PC-9 (cell line): ENCODE results near the gene E2F7. TPM values are rescaled to one million over a fixed set of nuclear protein-coding genes. Genes with fewer than 3 reads are reported as not detected.

Experiments used
- BruUV-seq: library from RNA; stranded (reverse); fragments of 400-500 nt; replicated peaks from 2 replicates; lab custom pipeline; 2021; lab: Mats Ljungman, UMichigan
- CTCF ChIA-PET: fragments of 300-600 bp; sonication (Branson Sonifier 250); formaldehyde crosslinking; loops from one replicate; lab custom pipeline; 2022; ENCODE audit warnings: antibody characterized with exemption; lab: Charles Lee
- POLR2A ChIA-PET: fragments of 300-600 bp; sonication (Branson Sonifier 250); formaldehyde crosslinking; loops from one replicate; lab custom pipeline; 2022; ENCODE audit warnings: antibody characterized with exemption; ENCODE audit not compliant: unreplicated experiment; lab: Charles Lee
- DNase-seq, 2 experiments: peaks; one replicate each; pipeline versions ENCODE4 v3.0.0 to v3.0.0-alpha.2; 2015 to 2022; ENCODE audit warnings: mixed read lengths in 1 of 2
- H2AFZ ChIP-seq: fragments of 200-600 bp; sonication (generic); 2 replicates; pipeline ENCODE4 v1.8.1; 2017; ENCODE audit warnings: antibody characterized with exemption
- H3F3A ChIP-seq: fragments of 200-600 bp; sonication (generic); 2 replicates; pipeline ENCODE4 v1.8.1; 2017; ENCODE audit warnings: antibody characterized with exemption, mild to moderate bottlenecking, low read depth; ENCODE audit not compliant: insufficient read depth
- H3K27ac ChIP-seq: fragments of 200-600 bp; sonication (generic); 2 replicates; pipeline ENCODE4 v1.6.1; 2016; ENCODE audit warnings: mixed run types
- H3K27me3 ChIP-seq: fragments of 200-600 bp; sonication (generic); 2 replicates; pipeline ENCODE4 v1.6.1; 2016; ENCODE audit warnings: low read depth, mixed run types; ENCODE audit not compliant: insufficient read depth
- H3K36me3 ChIP-seq: fragments of 200-600 bp; sonication (generic); 2 replicates; pipeline ENCODE4 v1.6.1; 2016; ENCODE audit warnings: low read depth, mixed run types
- H3K4me1 ChIP-seq: fragments of 200-600 bp; sonication (generic); replicated peaks from 2 replicates; pipeline ENCODE4 v1.6.1; 2016; ENCODE audit warnings: mixed run types; ENCODE audit not compliant: insufficient read depth
- H3K4me2 ChIP-seq: fragments of 200-600 bp; sonication (generic); 2 replicates; pipeline ENCODE4 v1.6.1; 2017; ENCODE audit warnings: mixed run types
- H3K4me3 ChIP-seq: fragments of 200-600 bp; sonication (generic); 2 replicates; pipeline ENCODE4 v1.6.1; 2016; ENCODE audit warnings: mixed run types
- H3K79me2 ChIP-seq: fragments of 200-600 bp; sonication (generic); 2 replicates; pipeline ENCODE4 v1.6.1; 2017; ENCODE audit warnings: low read depth, mixed run types
- H3K9me2 ChIP-seq: fragments of 200-600 bp; sonication (generic); 2 replicates; pipeline ENCODE4 v1.8.1; 2017; ENCODE audit warnings: mild to moderate bottlenecking; ENCODE audit not compliant: insufficient read depth
- H3K9me3 ChIP-seq: fragments of 200-600 bp; sonication (generic); 2 replicates; pipeline ENCODE4 v1.8.1; 2016; ENCODE audit warnings: low read depth; ENCODE audit not compliant: insufficient read depth
- H4K20me1 ChIP-seq: fragments of 200-600 bp; sonication (generic); 2 replicates; pipeline ENCODE4 v1.8.1; 2017; ENCODE audit not compliant: insufficient read depth
- CTCF ChIP-seq: fragments of 200-600 bp; sonication (generic); conservative IDR thresholded peaks from 2 replicates; pipeline ENCODE4 v1.6.1; 2017; ENCODE audit warnings: mixed run types, antibody characterized with exemption, mild to moderate bottlenecking, moderate library complexity
- EZH2 ChIP-seq: fragments of 200-600 bp; sonication (generic); IDR thresholded peaks from 2 replicates; pipeline ENCODE4 v1.8.0; 2017; ENCODE audit warnings: antibody characterized with exemption, low read depth
- intact Hi-C: fragments of 100-400 bp; cut with micrococcal nuclease; formaldehyde crosslinking; loops from one replicate; pipeline ENCODE4 v1.10.0; 2022; ENCODE audit not compliant: unreplicated experiment
- total RNA-seq: library from RNA; stranded (reverse); gene quantifications from 2 replicates; pipeline ENCODE4 v1.2.3, GENCODE V29; 2021

The E2F7 gene
- total RNA-seq, 1 experiment from 2014 or later: 14.6 TPM

GRCh38 chr12:76997011-76997780, 68.2 kb downstream of the E2F7 start:
- BruUV-seq: no TSS peak
- Histone ChIP-seq H3K4me2 (no peak overlapping the region), H2AFZ (no peak overlapping the region), H3K4me1 (no peaks in the 10 kb centered on the region), H3K79me2 (no peaks in the 10 kb centered on the region), H3F3A (no peaks in the 10 kb centered on the region), H3K9me3 (no peaks in the 10 kb centered on the region), H3K9me2 (no peaks in the 10 kb centered on the region), H3K27ac (no peak overlapping the region), H4K20me1 (no peaks in the 10 kb centered on the region), H3K36me3 (no peaks in the 10 kb centered on the region), H3K27me3 (no peaks in the 10 kb centered on the region), H3K4me3 (no peak overlapping the region)
- CTCF ChIA-PET: no interaction called here
- TF ChIP-seq EZH2: no peak
- no peak for TF ChIP-seq CTCF
- DNase-seq: no peak
- intact Hi-C loops: no loop called here
- POLR2A ChIA-PET: no interaction called here

GRCh38 chr12:76990716-76991115, 74.7 kb downstream of the E2F7 start:
- H3K9me2 ChIP-seq: no peaks in the 10 kb centered on the region
- no peak overlapping the region for H3K4me2 ChIP-seq
- intact Hi-C loops: no loop called here
- no peak overlapping the region for H3K27ac ChIP-seq
- no peaks in the 10 kb centered on the region for H3F3A ChIP-seq
- H3K79me2 ChIP-seq: no peaks in the 10 kb centered on the region
- no peaks in the 10 kb centered on the region for H3K27me3 ChIP-seq
- no TSS peak for BruUV-seq
- TF ChIP-seq CTCF: no peak
- TF ChIP-seq EZH2: no peak
- no peak overlapping the region for H2AFZ ChIP-seq
- ChIA-PET POLR2A (no interaction called here), CTCF (no interaction called here)
- no peaks in the 10 kb centered on the region for H3K4me1 ChIP-seq
- no peak overlapping the region for H3K4me3 ChIP-seq
- no peaks in the 10 kb centered on the region for H3K9me3 ChIP-seq
- DNase-seq: no peak
- no peaks in the 10 kb centered on the region for H4K20me1 ChIP-seq
- no peaks in the 10 kb centered on the region for H3K36me3 ChIP-seq

GRCh38 chr12:76984566-76984965, 80.8 kb downstream of the E2F7 start:
- no peak overlapping the region for H2AFZ ChIP-seq
- POLR2A ChIA-PET: no interaction called here
- H3K4me3 ChIP-seq: no peak overlapping the region
- H3K9me3 ChIP-seq: no peaks in the 10 kb centered on the region; the same call in 1 of the 2 replicates
- no peaks in the 10 kb centered on the region for H3K36me3 ChIP-seq
- H3F3A ChIP-seq: no peaks in the 10 kb centered on the region
- H4K20me1 ChIP-seq: no peaks in the 10 kb centered on the region
- no peaks in the 10 kb centered on the region for H3K79me2 ChIP-seq
- no peaks in the 10 kb centered on the region for H3K27me3 ChIP-seq
- no peak for DNase-seq
- H3K27ac ChIP-seq: no peak overlapping the region
- no TSS peak for BruUV-seq
- CTCF ChIA-PET: no interaction called here
- no peak for TF ChIP-seq EZH2
- TF ChIP-seq CTCF: no peak
- H3K4me1 ChIP-seq: no peaks in the 10 kb centered on the region
- intact Hi-C loops: no loop called here
- no peak overlapping the region for H3K4me2 ChIP-seq
- no peaks in the 10 kb centered on the region for H3K9me2 ChIP-seq
